NCI-H2171 treated with DMSO at 0.1 percent for 48 hours (cell line): ENCODE results near the gene IL1RAP.

Experiments used
- DNase-seq: peaks from one replicate; lab custom pipeline; 2025; lab: John Stamatoyannopoulos, UW

IL1RAP gene

DNA sequence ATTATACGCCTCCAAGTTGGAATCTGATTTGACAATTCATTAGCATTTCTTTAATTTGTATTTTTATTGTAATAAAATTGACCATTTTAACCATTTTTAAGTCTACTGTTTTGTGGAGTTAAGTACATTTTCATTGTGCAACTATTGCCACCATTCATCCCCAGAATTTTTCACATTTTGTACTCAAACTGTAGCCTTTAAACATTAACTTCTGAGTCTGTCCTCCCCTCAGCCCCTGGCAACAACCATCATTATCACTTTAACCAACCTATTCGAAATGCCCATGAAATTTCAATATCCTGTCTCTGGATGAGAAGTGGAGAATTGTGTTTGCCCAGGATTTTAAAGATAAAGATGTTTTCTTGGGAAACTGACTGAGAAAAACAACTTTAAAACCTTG is 27.7 kb downstream of the IL1RAP start:
- DNase-seq, result no peak

DNA sequence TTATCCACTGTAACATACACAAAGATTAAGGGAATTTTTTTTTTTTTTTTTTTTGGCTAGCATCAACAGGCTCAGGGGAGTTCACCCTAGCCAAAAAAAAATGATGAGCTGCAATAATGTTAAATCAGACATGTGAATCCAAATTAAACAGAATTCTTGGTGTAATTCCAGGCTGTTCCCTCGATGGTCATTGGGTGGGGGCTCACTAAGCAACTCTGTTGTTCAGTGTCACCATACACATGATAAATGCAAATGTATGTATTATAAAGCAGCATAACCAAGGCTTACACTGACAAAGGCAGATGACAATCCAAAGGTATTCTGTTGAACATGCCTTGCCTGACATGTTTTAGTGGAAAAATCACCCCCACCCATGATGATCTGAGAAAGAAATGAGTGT is 29.0 kb downstream of the IL1RAP start:
- no peak for DNase-seq

DNA sequence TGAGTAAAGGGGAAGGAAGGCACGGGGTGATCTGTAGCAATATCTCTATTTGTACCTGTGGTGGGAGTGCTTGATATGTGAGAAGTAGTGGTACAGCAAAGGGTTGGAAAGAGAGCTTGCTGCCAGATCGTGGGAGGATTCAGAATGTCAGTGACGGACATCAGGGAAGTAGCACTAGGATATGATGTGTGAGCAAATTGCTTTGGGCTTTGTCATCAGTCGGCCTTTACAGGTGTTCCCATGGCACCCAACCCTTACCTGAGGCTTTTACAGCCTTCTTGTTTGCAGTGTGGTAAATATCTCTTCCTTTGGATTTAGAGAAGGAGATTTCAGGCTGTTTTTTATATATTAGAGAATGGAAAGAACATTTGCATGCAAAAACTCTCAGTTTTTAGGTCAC is 29.8 kb downstream of the IL1RAP start:
- DNase-seq, result no peak

DNA sequence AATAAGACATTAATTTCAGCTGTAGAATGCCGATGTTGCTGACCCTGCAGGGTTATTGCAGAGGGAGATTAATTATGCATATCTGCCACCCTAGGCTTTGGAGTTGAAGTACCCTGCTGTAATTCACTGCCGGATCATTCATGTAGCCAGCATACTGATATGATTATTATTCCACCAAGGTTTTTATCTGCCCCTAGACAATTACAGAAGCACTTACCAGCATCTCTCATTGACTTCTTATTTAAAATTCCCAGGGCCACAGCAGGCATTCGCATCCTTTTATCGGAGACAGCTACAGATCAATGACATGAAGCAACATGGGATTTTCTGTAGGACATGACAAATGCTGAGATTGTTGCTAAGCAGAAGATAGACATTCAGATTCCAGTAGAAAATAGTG is 31.3 kb downstream of the IL1RAP start:
- no peak for DNase-seq

DNA sequence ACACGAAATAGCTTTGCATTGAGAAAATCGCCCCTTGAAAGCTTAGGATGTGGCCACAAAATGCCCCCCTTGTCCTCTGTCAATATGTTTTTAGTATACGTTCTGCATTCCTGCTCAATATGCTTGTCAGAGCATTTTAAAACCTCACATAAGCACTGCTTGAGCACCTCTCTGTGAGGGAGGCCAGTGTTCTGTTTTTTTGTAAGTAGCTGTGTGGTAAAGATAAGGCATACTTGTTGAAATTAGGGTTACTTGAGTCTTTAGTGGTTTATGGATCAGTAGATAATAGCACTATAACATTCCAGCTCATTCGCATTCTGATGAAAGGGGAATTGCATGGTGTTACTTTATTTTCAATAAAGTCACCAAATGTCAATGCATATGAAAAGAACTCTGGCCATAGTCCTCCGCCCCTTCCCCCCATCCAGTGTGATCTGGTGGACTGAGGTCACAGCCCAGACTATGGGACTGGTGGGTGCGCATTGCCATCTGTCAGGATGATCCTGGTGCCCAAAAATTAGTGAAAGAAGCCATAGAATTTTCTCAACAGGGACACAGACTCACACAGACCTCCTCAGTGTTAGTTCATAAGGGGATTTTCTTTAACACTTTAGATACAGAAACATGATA is 33.1 kb downstream of the IL1RAP start:
- DNase-seq, result no peak

DNA sequence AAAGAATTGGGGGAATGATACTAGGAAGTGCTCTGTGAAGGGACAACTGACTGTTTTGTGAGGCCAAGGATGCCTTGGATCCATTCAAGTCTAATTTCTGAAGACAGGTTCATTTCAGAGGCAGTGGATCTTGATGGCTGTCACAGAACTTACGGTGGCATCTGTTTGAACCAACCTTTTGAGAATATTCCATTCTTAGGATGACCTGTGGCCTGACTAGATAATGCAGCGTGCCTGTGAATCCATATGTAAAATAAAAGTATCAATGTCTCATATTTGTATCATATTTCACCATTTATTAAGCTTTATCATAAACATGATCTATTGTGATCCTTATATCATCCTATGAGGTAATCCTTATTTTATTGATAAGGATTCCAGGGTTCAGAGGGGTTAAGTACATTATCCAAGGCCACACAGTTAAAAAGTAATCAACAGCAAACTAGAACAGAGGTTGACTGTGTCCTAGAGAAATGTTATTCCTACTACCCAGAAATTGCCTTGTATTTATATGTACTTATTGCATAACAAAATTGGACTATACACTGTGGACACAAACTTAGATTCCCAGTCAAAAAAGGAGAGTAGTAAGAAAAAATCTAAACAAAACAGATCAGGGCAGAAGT is 34.3 kb downstream of the IL1RAP start:
- DNase-seq, result no peak

DNA sequence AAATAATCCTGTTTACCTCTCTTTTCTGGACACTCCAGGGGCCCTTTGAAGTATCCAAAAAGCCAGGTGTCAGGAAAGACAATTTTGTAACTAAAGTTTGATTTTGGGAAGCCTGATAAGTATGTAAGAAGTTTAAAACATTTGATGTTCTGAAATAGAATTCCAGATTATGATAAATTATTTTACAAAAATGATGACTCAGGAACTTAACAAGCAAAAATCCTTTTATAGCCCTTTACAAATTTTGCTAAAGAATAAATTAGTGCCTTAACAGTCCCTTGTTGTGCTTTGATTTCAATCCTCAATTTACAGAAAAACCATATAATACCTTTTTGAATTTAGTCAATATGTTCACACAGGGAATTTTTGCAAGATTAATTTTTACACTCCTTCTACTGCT is 38.1 kb downstream of the IL1RAP start:
- DNase-seq, result no peak

DNA sequence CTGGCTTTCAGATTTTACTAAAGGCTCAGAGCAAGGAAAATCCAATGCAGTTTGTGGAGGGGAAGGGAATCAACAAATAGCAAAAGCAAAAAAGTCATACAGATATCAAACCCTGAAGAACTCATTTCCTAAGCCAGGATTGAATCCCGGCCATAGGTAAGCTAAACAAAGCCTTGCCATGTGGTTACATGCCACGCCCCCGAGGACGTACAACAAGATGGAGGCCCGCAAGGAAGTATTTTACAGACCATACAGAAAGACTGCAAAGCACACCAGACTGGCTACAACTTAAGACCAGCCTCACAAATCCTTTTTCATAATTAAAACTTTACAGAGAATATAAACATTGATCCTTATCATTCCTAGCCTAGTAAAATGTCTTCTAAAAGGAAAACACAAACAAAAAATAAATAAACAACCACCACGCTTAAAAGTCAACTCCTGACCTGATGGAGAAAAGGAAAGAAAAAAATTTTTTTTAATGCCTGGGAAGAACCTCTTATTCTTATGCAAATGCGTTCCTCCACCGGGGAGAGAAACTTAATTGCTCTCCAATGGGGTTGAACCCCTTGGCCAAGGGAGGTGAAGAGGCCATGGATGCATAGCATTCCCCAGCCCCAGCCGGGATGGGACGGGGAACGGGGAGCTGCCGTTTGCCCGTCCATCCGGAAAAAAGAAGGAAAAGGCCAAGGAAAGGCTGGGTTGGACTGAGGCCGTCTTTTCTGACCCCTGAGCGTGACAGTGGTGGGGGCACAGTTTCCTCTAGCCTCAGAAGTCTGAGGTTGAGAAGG is 39.3 kb downstream of the IL1RAP start:
- peak; percentile 2 for DNase-seq

DNA sequence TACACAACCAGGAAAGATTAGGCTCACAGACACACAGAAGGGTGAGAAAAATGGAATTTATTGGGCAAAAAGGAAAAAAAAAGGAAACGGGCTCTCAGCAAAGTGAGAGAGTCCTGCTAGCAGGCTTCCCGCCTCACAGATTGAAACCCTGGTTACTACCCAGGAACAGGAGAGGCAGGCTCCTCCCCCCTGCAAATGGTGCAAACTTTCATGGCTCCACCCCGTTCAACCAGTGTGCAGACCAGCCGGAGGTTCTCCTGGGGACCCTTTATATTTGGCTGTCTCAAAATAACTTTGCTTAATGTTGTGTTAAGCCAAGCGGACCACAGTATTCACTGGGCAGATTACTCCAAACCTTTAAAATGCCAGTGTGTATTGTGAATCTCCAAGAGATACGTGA is 40.3 kb downstream of the IL1RAP start:
- DNase-seq, result no peak

DNA sequence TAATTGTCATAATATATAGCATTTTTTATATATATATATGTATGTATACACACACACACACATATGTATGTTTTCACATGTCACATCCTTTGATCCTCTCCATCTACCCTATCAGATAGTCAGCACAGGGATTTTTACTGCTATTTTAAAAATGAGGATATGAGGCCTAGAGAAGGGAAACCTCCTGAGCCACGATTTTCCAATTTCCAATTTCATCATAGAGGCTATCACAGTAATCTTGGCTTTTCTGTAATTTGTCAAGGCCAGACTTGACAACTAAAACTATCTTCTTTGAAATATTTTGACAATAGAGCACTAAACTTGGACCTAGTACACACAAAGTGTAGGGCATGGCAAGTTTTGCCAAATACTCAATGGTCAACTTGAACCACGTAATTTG is 42.5 kb downstream of the IL1RAP start:
- DNase-seq, result no peak

DNA sequence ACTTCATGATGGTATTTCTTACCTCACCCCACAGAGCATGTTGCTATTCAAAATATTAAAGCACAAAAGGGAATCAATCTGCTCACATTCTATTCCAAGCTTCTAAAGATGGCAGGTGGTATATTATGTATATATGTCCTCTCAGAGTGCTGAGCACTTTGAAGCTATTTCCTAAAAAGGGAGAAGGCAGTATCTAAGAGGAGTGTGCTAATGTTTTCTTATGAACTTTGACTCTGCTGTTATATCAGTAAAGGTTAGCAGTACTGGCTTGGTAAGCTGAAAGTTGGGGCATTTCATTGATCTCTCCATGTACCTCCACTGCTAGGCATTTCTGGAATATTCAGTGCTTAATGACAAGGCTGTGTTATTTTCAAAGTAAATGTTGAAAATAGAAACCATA is 43.4 kb downstream of the IL1RAP start:
- no peak for DNase-seq

DNA sequence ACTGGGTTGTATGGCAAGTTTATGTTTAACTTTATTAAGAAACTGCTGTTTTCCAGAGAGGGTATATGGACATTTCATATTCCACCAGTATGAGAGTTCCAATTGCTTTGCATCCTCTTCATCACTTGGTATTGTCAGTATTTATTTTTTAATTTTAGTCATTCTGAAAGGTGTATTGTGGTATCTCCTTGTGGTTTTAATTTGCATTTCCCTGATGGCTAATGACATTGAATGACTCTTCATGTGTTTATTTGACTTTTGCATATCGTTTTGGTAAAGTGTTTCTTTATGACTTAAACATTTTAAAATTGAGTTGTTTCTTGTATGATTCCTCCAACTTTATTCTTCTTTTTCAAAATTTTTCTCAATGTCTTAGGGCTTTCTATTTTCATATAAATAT is 44.4 kb downstream of the IL1RAP start:
- no peak for DNase-seq

DNA sequence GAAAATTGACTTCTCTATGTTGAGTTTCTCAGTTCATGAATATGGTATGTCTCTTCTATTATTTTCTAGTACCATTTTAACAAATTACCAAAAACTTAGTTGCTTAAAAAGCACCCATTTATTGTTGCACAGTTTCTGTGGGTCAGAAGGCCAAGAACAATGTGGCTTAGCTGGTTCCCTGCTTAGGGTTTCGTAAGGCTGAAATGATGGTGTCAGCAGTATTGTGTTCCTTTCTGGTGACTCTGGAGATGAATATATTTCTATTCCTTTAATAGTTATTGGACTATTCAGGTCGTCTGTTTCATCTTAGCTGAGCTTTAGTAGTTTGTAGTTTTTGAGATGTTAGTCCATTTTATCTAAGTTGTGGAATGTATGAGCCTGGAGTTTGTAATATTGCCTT is 44.9 kb downstream of the IL1RAP start:
- DNase-seq, result no peak

DNA sequence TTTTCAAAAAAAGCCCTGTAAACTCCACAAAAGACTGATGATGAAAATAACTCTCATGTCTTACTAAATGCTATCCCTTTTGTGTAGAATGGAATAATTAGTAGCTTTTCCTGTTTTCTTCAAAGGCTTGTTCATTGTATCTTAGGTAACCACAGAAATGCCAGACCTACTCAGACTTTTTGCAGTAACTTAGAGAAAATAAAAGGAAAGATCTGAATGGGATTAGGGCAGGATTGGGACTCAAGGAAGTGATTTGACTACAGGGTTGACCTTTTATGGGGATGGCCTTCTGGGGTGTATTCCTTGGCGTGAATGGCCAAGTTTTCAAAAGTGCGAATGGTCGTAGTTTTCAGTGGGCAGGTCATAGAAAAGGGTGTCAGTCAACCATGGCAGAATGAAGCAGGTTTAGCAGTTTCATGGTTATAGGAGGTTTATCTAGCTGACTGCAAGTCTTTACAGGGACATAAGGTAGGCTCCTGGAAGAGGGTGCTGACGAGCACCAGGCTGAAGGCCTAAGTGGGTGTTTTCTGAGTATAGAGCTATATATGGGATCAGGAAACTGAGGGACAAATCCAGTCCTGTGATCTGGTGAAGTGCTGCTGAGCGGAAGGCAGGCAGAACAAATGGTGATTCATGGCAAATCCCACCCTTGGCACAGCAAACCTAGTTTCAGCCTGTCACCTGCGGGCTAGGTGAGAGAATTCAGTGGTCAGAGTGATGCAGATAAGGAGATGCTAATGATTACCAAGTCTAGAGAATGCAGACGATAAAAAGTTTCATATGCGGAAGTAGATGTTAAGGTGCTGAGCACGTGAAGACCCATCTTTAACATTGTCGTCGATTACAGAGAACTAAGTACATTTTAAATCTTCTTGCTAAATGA is 46.4 kb downstream of the IL1RAP start:
- DNase-seq, result no peak

DNA sequence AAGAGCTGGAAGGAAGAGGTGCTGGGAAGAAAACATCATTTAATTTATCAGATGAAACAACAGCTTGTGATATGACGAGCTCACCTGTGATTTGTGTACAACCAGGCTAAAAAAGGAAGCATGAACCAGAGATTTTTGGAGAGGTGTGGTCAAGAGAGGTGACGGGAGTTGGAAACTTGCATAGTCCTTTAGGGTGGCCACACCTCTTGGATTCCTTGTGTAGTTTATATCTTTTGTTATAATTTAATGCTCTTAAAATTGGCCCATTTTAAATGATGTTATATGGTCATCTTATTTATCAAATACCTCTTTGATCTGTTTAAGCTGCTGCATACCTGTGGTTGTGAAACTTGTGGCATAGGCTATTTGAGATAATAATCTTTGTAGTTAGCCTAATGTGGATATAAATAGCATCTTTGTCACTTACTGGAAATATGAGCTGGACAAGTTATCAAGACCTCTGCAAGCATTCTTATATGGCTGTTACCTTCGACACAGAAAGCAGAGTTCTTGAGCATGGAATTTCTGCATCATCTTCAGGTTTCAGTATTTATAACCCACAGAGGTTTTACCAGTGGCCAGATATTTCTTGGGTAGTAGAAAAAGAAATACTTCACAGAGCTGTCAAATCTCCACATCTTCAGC is 49.1 kb downstream of the IL1RAP start:
- DNase-seq, result no peak

DNA sequence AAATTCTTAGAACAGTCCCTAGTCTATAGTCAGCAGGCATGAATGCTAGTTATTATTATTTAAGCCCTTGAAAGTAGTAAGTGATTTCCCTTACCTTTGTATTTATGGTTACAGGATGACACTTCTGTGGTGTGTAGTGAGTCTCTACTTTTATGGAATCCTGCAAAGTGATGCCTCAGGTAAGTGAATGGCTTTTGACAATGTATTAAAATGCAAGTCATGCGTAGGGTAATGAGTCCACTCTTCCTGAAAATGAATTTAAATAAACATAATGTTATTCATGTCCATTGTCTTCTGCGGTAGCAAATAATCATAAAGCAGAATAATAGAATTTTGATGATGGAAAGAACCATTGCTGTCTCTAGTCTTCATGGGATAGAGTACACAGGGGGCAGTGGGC is 50.3 kb downstream of the IL1RAP start:
- no peak for DNase-seq

DNA sequence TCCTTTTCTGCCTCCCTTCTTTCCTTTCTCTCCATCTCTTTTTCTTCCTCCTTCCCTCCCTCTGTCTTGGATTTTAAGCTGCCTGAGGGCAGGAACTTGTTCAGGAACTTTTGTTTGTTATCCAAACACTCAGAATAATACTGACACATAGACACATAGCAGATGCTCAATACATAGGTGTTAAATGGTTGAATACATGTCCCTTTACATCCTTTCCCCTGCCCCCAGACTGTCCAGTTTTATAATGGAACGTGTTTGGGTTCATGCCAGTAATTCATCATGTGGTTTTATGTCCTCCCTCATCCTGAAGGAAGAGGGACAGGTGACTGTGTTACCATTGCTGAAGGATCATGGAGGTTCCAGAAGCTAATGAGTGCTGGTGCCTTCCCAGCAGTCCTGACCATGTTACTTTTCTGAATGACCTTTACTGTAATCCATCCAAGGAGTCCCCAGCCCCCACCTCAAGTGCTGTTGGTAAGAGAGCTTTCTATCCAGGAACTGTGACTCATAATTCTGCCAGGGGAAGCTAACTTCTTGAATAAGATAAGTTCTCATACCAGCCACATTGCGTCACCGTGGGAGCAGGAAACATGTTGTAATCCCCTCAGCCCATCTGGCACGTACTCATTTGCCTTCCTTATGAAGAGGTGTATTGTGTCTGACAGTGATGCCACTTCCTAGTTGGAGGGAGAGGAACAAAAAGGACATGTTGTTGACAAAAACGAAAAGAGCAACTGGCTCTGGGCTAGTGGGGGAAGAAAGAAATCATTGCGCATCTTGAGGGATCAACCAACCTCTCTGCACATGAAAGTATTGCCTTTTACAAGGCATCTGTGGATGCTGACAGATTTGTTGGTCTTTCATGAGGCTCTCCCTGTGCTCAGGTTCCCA is 52.4 kb downstream of the IL1RAP start:
- DNase-seq, result no peak

DNA sequence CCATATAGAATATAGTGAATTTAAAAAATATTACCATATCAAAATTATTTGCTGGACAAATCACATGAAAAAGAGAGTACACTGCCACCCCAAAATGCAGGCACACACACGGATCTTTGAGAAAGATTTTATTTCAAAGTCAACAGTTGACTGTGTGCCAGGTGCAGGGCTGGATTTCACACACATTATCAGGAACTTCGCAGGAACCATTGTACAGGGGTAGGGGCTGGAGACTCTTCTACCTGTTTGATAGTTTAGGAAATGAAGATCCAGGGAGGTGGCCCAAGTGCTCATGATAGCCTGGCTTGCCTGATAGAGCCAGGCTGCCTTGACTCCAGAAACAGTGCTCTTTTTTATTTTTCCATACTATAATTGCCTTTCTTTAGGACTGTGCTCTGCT is 54.2 kb downstream of the IL1RAP start:
- no peak for DNase-seq

DNA sequence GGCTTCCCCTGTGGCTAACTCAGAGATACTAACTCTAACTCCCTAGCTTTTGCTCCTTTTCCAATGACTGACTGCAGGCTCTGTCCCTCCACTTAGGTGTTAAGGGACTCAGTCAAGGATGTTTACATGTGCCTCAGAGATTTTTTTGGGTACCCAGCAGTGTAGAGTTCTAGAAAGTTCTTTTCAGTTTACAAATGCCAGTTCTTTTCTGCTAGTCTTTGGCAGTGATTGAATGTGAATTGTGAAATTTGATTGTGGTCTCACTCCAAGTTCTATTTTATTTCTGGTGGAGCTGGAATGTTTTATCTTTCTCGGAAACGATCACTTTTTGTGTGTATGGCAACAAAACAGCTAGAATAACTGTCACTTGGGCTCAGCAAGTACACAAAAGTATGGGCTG is 60.6 kb downstream of the IL1RAP start:
- no peak for DNase-seq

DNA sequence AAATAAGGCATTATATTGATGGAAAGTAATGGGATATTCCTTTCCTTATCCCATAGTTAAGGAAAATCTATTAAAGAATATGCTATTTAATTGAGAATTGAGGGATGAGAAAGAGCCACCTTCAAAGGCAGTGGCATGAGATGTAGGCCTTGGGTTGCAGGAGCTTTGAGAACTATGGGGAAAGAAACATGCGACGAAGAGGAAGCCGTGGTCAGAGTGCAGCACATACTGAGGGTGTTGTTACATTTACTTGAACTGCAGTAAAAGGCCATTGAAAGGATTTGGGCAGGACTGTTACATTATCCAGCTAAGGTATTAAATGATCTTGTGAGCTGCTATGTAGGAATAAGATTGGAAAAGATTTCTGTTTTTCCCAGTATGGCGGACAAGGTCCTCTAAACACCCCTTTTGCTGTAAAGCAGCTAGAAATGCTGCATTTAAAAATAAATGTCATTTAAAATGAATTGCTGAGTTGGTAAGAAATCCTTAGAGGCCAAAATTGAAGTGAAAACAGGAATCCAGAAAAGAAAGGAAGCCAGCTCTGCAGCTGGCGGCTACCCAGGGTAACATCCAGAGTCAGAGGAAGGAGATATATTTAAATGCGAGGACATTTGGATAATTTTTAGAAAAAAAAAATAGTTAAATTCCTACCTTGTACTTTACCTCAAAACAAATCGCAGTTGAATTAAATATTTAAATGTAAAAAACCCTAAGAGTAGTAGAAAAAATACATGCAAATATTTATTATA is 61.7 kb downstream of the IL1RAP start:
- DNase-seq, result no peak
